ENCODE results near the gene ATP10A.
A peak's percentile ranks its signal among the peaks of the same experiment; 100 is the strongest.

The ATP10A gene

DNA sequence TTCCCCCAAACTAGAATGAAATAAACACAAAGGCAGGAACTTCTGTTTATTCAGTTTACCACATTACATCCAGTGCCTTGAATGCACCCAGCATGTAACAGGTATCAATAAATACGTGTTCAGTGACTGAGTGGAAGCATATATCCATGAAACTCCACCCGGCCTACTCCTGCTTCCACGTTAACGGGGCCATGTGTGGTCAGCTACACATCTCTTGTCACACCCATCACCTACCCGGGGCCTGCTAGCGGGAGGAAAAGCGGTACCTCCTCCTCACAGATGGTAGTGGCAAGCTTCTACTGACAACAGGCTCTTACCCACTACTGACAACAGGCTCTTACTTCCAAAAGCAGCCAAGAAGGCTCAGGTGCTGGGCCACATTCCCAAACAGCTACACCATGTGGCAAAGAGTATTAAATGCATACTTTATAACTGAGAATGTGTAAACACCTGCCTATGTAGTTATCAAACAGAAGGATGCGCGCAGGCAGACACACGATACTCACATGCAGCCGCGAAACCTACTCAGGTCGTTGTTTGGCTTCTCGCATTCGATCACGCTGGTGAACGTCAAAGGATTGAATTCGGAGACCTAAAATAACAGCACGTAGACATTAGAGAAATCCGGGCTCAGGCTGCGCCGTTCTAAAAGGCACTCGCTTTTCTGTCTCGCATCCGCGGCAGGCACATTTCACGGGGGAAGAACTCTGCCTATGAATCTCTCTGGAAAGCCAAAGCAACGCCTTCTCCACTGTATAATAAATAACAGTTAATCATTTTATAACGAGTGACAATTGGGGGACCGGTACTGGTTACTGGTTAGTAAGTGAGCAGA, 127.4 kb downstream of the ATP10A start:
- Mint-ChIP-seq H3K4me1 (peaks cover 15% of the 10 kb centered on the region), H3K27ac (no peak overlapping the region), H3K27me3 (no peaks in the 10 kb centered on the region), H3K9me3 (no peaks in the 10 kb centered on the region), H3K36me3 (ENCODE audit: low read depth) (peaks cover 6% of the 10 kb centered on the region), H3K4me3 (no peak overlapping the region)
- no peak for ATAC-seq
- DNase-seq, result no peak

DNA sequence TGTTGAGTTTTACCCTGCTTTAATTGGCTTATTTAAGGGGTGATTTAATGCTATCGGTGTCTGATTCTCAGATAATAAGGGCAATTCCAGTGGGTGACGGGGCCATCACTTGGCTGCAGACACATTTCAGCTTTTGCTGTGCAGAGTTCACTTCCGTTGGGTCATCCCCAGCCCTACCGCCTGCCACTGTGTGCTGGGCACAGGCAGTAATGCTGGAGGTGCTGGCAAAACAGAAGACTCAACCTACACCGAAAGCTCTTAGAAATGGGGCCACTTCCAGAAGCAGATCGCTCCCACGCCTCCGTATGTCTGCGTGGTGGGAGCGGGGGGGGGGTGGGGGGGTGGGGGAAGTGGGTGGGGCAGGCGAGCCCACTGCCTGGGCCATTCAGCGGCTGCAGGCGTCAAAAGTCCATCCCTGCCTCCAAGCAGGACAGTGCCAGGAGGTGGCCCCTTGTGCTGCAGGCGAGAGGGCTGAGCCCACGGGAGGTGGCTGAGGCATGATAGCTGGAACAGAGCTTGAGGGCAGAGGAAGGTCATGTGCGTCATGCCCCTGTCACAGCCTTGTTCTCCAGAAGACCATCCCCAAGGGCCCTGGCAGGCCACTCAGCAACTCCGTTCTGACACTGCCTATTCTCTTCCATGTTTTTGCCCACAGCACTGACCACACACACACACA, 128.3 kb downstream of the ATP10A start:
- no peaks in the 10 kb centered on the region for H3K9me3 Mint-ChIP-seq
- H3K36me3 Mint-ChIP-seq (ENCODE audit: low read depth), result peaks cover 6% of the 10 kb centered on the region

DNA sequence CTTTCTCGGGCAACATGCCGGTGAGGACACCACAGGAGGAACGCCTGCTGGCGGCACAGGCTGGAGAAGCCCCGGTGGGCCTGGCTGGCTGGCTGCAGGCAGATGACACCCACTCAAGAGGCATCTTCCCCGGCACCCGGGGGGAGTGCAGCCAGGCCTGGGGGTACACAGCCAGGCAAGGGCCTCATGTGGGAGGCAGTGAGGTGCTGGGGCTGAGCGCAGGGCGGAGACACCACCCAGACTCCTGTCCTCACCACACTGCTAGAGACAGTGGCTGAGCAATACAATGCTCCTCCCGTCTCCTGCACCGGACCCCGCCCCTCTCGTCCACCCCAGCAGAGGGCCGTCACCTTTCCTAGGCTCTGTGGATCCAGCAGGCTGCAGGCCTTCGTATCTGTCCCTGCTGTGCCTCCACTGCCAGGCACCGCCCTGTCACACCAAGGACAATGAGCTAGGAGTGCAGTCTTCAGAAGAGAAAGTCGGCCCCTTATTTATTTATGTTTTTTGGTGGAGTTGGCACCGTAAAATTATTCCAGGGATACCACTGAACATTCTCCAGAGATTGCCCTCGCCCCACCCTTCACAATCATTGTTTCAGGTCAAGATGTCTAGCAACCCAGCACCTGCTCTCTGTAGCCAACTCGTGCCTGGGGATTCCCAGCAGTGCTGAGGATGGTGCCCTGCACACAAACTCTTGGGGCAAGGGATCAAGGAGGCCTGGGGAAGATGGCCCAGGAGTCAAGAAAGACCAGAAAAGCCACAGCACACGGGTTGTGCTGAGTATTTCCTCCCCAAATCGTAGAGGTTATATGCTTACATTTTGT, 129.1 kb downstream of the ATP10A start:
- Mint-ChIP-seq H3K36me3 (ENCODE audit: low read depth) (peaks cover 6% of the 10 kb centered on the region), H3K27me3 (no peaks in the 10 kb centered on the region), H3K9me3 (no peaks in the 10 kb centered on the region), H3K27ac (no peak overlapping the region), H3K4me1 (peaks cover 2% of the 10 kb centered on the region), H3K4me3 (no peak overlapping the region)
- ATAC-seq, result no peak
- no peak for DNase-seq

More for the DNA sequence above, 128.3 kb downstream of the ATP10A start:
- Mint-ChIP-seq H3K27me3 (no peaks in the 10 kb centered on the region), H3K4me3 (no peak overlapping the region), H3K4me1 (peaks cover 6% of the 10 kb centered on the region), H3K27ac (no peak overlapping the region)
- no peak for ATAC-seq
- DNase-seq, result no peak

DNA sequence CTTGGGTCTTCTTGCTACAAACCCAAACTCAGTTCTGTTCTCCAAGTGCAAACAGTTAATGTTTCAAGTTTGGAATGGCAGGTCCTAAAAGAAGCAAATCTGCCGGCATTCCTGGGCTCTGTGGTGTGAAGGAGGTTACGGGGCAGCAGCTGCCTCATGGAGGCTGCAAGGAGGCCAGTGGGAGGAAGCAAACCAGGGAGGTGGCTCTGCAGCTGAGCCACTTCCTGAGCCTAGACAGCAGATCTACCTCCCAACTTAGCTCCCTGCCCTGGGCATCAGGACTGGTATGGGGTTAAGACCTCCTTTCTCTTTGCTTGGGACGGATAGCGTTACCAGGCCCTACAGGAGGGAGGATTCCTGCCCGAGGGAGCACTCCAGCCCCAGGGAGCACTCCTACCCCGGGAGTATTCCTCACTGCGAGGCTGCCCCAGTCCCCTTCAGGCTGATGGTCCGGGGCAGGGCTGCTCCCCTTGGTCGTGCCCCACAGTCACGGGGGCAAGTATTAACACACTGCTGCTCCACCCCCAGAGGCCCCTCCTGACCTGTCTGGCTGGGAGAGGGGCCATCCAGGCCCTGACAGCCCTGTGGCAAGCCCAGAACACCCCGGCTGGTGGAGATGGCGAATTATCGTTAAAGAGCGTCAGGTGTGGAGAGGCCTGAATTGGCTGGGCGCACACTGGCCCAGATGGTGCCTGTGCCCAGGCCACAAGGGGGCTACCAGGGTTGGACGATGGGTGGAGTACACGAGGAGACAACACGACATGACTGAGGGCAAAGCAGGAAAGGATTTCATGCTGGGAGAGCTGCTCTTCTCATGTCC, 129.9 kb downstream of the ATP10A start:
- DNase-seq (no peak), ATAC-seq (no peak)
- Mint-ChIP-seq H3K4me1 (peaks cover 2% of the 10 kb centered on the region), H3K36me3 (ENCODE audit: low read depth) (peaks cover 6% of the 10 kb centered on the region), H3K9me3 (no peaks in the 10 kb centered on the region), H3K27ac (no peak overlapping the region), H3K27me3 (no peaks in the 10 kb centered on the region), H3K4me3 (no peak overlapping the region)

DNA sequence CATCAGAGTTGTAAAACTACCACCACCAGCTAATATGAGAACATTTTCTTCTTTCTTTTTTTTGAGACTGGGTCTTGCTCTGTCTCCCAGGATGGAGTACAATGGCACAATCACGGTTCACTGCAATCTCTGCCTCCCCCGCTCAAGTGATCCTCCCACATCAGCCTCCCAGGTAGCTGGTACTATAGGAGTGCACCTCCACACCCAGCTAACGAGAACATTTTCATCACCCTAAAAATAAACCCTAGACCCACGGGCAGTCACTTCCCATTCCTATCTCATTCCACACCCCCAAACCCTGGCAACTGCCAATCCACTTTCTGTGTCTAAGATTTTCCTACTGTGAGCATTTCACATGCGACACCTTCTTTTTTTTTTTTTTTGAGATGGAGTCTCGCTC, 130.9 kb downstream of the ATP10A start:
- Mint-ChIP-seq H3K9me3 (no peaks in the 10 kb centered on the region), H3K4me3 (no peak overlapping the region), H3K36me3 (ENCODE audit: low read depth) (peaks cover 9% of the 10 kb centered on the region), H3K27me3 (no peaks in the 10 kb centered on the region), H3K27ac (peak overlapping the region; percentile 18), H3K4me1 (peaks cover 2% of the 10 kb centered on the region)
- no peak for ATAC-seq
- no peak for DNase-seq

DNA sequence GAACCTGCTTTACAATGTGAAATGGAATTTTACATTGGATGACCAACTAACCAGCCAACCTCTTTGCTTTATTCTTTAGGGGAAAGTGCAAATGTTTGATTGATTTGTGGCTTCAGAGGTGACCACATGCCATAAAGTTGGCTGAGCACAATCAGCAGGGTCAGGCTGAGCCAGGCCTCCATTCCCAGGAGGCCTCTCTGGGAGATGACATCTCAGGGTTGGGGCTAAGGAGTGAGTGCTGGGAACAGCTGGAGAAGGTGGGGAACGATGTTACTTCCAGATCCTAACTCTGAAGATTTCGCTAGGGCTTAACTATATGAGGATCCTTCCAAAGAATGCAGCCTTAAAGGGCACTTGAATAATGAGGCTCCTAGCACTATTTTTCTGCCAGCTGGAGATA, 131.7 kb downstream of the ATP10A start:
- Mint-ChIP-seq H3K27me3 (no peaks in the 10 kb centered on the region), H3K27ac (no peak overlapping the region), H3K4me1 (peaks cover 2% of the 10 kb centered on the region), H3K4me3 (no peak overlapping the region), H3K9me3 (no peaks in the 10 kb centered on the region), H3K36me3 (ENCODE audit: low read depth) (peaks cover 9% of the 10 kb centered on the region)
- no peak for DNase-seq
- ATAC-seq, result no peak

DNA sequence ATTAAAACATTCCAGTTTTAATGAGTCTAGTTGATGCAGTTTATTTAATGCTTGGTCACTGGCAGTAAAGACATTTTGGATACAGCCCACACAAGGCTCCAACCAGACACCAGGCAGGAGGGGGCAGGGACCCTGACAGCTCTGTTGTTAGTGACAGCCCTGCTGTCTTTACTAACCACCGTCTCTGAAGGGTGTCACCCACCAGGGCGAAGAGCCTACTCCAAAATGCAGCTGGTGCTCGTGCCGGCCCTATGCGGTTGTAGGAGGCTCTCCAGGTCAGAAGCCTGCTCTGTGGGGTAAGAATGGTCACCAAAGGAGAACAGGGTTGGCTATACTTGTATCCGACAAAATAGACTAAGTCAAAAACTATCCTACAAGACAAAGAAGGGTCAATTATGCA, 132.2 kb downstream of the ATP10A start:
- no peak for DNase-seq
- no peak overlapping the region for H3K27ac Mint-ChIP-seq
- H3K27me3 Mint-ChIP-seq, result no peaks in the 10 kb centered on the region
- no peak for ATAC-seq
- peaks cover 2% of the 10 kb centered on the region for H3K4me1 Mint-ChIP-seq
- H3K9me3 Mint-ChIP-seq, result no peaks in the 10 kb centered on the region
- peaks cover 9% of the 10 kb centered on the region for H3K36me3 Mint-ChIP-seq (ENCODE audit: low read depth)
- no peak overlapping the region for H3K4me3 Mint-ChIP-seq

DNA sequence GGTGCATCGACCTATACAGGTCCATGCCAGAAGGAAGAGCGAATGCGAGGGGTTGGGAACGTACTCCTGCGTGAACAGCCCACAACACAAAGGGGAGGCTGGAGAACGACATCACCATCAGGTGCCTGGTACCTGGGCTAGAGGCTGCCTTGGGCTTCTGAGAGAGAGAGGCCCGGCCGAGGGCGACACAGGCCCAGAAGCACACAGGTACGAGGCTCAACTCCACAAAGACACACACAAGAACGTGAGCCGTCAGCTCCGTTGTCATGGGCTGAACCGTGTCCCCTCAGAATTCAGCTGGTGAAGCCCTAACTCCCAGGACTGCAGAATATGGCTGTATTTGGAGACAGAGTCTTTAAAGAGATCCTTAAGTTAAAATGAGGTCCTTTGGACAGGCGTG, 134.3 kb downstream of the ATP10A start:
- H3K4me3 Mint-ChIP-seq, result no peak overlapping the region
- peaks cover 2% of the 10 kb centered on the region for H3K4me1 Mint-ChIP-seq
- peaks cover 9% of the 10 kb centered on the region for H3K36me3 Mint-ChIP-seq (ENCODE audit: low read depth)
- H3K9me3 Mint-ChIP-seq, result no peaks in the 10 kb centered on the region
- no peaks in the 10 kb centered on the region for H3K27me3 Mint-ChIP-seq
- DNase-seq, result no peak
- no peak for ATAC-seq
- H3K27ac Mint-ChIP-seq, result no peak overlapping the region

DNA sequence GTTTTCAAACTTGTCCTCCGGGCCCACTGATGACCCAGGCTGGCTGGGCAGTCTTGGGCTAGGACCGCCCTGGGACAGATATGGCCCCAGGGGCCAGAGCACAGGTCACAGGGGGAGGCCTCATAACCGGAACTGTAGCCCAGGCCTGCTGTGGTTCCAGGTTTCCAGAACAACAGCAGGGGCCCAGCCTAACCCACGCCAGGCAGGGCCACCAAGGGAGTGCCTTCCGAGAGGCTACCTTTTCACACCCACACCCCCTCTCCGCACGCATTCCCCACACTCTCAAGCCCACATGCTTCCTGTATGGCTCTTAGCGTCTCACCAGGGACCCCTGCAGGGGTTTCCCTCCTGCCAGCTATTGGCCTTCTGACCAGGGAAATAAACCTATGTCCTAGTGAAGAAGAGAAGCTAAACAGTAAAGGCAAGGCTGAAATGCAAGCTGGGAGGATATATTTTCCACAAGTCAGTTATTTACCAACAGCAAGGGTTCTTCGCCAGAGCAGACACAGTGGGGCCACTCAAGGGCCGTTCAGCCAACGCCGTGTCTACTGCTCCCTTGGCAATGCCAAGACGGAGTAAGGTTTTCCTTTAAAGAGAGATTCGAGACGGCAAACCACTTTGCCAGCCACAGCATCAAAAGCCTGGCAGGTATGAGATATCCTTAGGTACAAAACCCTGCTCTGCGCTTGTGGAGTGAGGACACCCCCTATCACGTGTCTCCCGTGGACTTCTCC, 135.1 kb downstream of the ATP10A start:
- ATAC-seq (peak; percentile 16), DNase-seq (no peak)
- Mint-ChIP-seq H3K36me3 (ENCODE audit: low read depth) (peaks cover 6% of the 10 kb centered on the region), H3K4me3 (no peak overlapping the region), H3K27ac (no peak overlapping the region), H3K4me1 (peaks cover 2% of the 10 kb centered on the region), H3K27me3 (no peaks in the 10 kb centered on the region), H3K9me3 (no peaks in the 10 kb centered on the region)

DNA sequence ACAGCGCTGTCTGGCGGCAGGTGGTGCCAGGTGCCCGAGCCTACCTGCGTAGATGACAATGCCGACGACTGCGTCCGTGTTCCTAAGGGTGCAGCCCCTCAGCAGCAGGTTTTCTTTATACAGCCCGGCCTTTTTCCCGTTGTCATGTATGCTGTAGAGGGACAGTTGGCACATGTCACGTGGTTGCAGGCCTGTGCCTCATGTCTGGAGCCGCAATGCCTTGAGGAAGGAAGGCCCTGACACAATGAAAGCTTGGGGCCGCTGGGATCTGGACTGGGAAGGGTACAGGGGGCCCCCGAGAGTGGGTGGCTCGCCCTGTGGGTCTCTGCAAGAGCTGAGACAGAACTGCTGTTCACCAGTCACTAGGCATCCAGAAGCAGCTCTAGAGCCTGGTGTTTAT, 136.0 kb downstream of the ATP10A start:
- no peak overlapping the region for H3K27ac Mint-ChIP-seq
- no peak for DNase-seq

DNA sequence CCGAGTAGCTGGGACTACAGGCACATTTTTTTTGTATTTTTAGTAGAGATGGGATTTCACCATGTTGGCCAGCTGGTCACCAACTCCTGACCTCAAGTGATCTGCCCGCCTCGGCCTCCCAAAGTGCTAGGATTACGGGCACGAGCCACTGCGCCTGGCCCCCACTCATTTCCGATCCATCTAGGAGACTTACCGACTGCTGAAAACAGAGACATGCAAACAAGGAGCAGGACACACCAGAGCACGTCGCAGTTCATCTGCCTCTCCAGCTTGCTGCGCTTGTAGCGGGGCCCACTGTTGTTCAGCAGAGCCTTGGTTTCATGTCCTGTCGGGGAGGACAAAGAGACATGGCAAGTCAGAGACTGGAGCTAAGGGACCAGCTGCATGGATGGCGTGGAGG, 137.4 kb downstream of the ATP10A start:
- no peaks in the 10 kb centered on the region for H3K4me1 Mint-ChIP-seq
- no peaks in the 10 kb centered on the region for H3K9me3 Mint-ChIP-seq
- no peak for DNase-seq
- H3K4me3 Mint-ChIP-seq, result no peak overlapping the region
- no peak overlapping the region for H3K27ac Mint-ChIP-seq
- no peak for ATAC-seq
- H3K36me3 Mint-ChIP-seq (ENCODE audit: low read depth), result peaks cover 18% of the 10 kb centered on the region
- H3K27me3 Mint-ChIP-seq, result no peaks in the 10 kb centered on the region

More for the DNA sequence above, 136.0 kb downstream of the ATP10A start:
- no peaks in the 10 kb centered on the region for H3K9me3 Mint-ChIP-seq
- no peak overlapping the region for H3K4me3 Mint-ChIP-seq
- H3K27me3 Mint-ChIP-seq, result no peaks in the 10 kb centered on the region
- no peaks in the 10 kb centered on the region for H3K4me1 Mint-ChIP-seq
- peaks cover 6% of the 10 kb centered on the region for H3K36me3 Mint-ChIP-seq (ENCODE audit: low read depth)
- no peak for ATAC-seq

DNA sequence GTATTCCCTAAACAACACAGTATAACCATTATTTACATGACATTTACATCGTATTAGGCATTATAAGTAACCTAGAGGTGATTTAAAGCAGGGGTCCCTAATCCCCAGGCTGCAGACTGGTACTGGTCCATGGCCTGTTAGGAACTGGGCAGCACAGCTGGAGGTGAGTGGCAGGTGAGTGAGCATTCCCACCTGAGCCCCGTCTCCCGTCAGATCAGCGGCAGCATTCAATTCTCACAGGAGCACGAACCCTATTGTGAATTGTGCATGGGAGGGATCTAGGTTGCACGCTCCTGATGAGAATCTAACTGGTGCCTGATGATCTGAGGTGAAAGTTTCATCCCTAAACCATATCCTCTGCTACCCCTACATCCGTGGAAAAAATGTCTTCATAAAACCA, 138.2 kb downstream of the ATP10A start:
- ATAC-seq (no peak), DNase-seq (no peak)
- H3K4me3 Mint-ChIP-seq, result no peak overlapping the region
- no peaks in the 10 kb centered on the region for H3K4me1 Mint-ChIP-seq
- H3K9me3 Mint-ChIP-seq, result no peaks in the 10 kb centered on the region
- peaks cover 23% of the 10 kb centered on the region for H3K36me3 Mint-ChIP-seq (ENCODE audit: low read depth)
- H3K27me3 Mint-ChIP-seq, result no peaks in the 10 kb centered on the region
- H3K27ac Mint-ChIP-seq, result no peak overlapping the region

DNA sequence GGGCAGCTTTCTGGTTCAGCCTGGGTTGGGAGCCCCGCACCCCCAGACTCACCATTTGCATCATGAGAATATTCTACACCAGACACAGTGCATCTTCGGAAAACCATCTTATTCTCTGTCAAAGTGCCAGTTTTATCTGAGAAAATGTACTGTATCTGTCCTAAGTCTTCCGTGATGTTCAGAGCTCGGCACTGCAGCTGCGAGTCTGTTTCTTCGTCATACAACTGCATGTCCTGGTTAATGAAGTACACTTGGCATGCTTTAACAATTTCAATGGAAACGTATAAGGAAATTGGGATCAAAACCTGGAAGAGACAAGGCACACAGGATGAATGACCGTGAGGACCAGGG, 141.5 kb downstream of the ATP10A start:
- H3K4me1 Mint-ChIP-seq, result no peaks in the 10 kb centered on the region

More for the DNA sequence above, 141.5 kb downstream of the ATP10A start:
- ATAC-seq, result no peak
- no peaks in the 10 kb centered on the region for H3K9me3 Mint-ChIP-seq
- H3K27me3 Mint-ChIP-seq, result no peaks in the 10 kb centered on the region
- peaks cover 21% of the 10 kb centered on the region for H3K36me3 Mint-ChIP-seq (ENCODE audit: low read depth)
- no peak overlapping the region for H3K4me3 Mint-ChIP-seq
- H3K27ac Mint-ChIP-seq, result no peak overlapping the region
- DNase-seq, result no peak
